A549 (cell line): ENCODE measurements around the gene HBS1L. TPM values are rescaled to one million over a fixed set of nuclear protein-coding genes. Genes with fewer than 3 reads are reported as not detected.
A peak's percentile ranks its signal among the peaks of the same experiment; 100 is the strongest.

Experiments used
- ATAC-seq, 2 experiments: fragments of 200-7000 bp in 1 of 2; fragments of >200 bp in 1 of 2; cut with Nextera tagmentation in 1 of 2; cut with Tn5 transposase in 1 of 2; 3 replicates each; pipeline versions ENCODE4 v1.8.0 to v1.9.1; 2018 to 2020; ENCODE audit warnings: mild to moderate bottlenecking in 1 of 2, moderate library complexity in 1 of 2
- CTCF ChIA-PET: fragments of 300-600 bp; sonication (Branson Sonifier 250); formaldehyde crosslinking; extraction: SDS; loops from one replicate; lab custom pipeline; 2021; ENCODE audit warnings: antibody characterized with exemption, inconsistent platforms; lab: Yijun Ruan, JAX
- POLR2A ChIA-PET: fragments of 350-600 bp; formaldehyde crosslinking; extraction: SDS; loops from one replicate; lab custom pipeline; 2021; ENCODE audit warnings: antibody characterized with exemption, inconsistent platforms; lab: Yijun Ruan, JAX
- DNase-seq, 2 experiments: peaks; one replicate each; pipeline versions ENCODE4 v3.0.0 to v3.0.0-alpha.2; 2011 to 2016; ENCODE audit warnings: low read depth in 1 of 2, low spot score in 1 of 2
- FAIRE-seq: peaks from 2 replicates; lab custom pipeline; 2011; peaks lifted over from hg19 to GRCh38; lab: Jason Lieb, UNC
- H3K27ac ChIP-seq, 2 experiments: fragments of >200 bp; sonication (Bioruptor Twin); formaldehyde crosslinking; 3 replicates each; pipeline ENCODE4 v1.5.1; 2016 to 2017
- H3K4me1 ChIP-seq: fragments of >200 bp; sonication (Bioruptor Twin); formaldehyde crosslinking; 3 replicates; pipeline ENCODE4 v1.6.1; 2016
- H3K4me2 ChIP-seq: fragments of >200 bp; sonication (Bioruptor Twin); formaldehyde crosslinking; 3 replicates; pipeline ENCODE4 v1.6.1; 2016
- H3K4me3 ChIP-seq: fragments of >200 bp; sonication (Bioruptor Twin); formaldehyde crosslinking; 3 replicates; pipeline ENCODE4 v1.5.1; 2016
- H3K9me3 ChIP-seq: fragments of >200 bp; sonication (Bioruptor Twin); formaldehyde crosslinking; 3 replicates; pipeline ENCODE4 v1.6.1; 2016
- CBX8 ChIP-seq: fragments of 200-600 bp; sonication (generic); IDR thresholded peaks from 2 replicates; pipeline ENCODE4 v1.6.1; 2016
- CHD2 ChIP-seq: fragments of 150-350 bp; IDR thresholded peaks from 2 replicates; pipeline ENCODE4 v1.6.1; 2014; ENCODE audit warnings: low read length; ENCODE audit not compliant: partially characterized antibody
- CHD4 ChIP-seq: fragments of 200-600 bp; sonication (generic); IDR thresholded peaks from 2 replicates; pipeline ENCODE4 v1.6.1; 2016; ENCODE audit warnings: antibody characterized with exemption, mild to moderate bottlenecking, borderline replicate concordance
- EP300 ChIP-seq, 2 experiments: fragments of >200 bp; sonication (Bioruptor Twin); formaldehyde crosslinking; IDR thresholded peaks; 2 replicates in 1 of 2; 3 replicates in 1 of 2; pipeline ENCODE4 v1.6.1; 2016 to 2017
- FOSL2 ChIP-seq, 2 experiments: fragments of 450-650 bp in 1 of 2; fragments of >200 bp in 1 of 2; sonication (Bioruptor Twin) in 1 of 2; formaldehyde crosslinking; IDR thresholded peaks; 2 replicates each; pipeline versions ENCODE4 v1.5.0 to v1.6.1; 2016 to 2020; ENCODE audit warnings: mild to moderate bottlenecking in 1 of 2, moderate library complexity in 1 of 2
- FOXS1 ChIP-seq: fragments of 250-450 bp; sonication (Bioruptor Pico); IDR thresholded peaks from 2 replicates; pipeline ENCODE4 v1.5.0; 2020; ENCODE audit warnings: mild to moderate bottlenecking, moderate library complexity
- GATA3 ChIP-seq: IDR thresholded peaks from 2 replicates; pipeline ENCODE4 v1.6.1; 2012; ENCODE audit warnings: borderline replicate concordance
- HEYL ChIP-seq: fragments of 250-450 bp; sonication (Bioruptor Pico); IDR thresholded peaks from 2 replicates; pipeline ENCODE4 v1.8.0; 2021; ENCODE audit warnings: mild to moderate bottlenecking, moderate library complexity
- HOXB13 ChIP-seq: fragments of 250-450 bp; sonication (Bioruptor Pico); IDR thresholded peaks from 2 replicates; pipeline ENCODE4 v1.5.0; 2020; ENCODE audit warnings: low read depth, mild to moderate bottlenecking, moderate library complexity
- JUNB ChIP-seq: fragments of >200 bp; sonication (Bioruptor Twin); formaldehyde crosslinking; IDR thresholded peaks from 2 replicates; pipeline ENCODE4 v1.6.1; 2016
- KDM1A ChIP-seq: fragments of 200-600 bp; sonication (generic); IDR thresholded peaks from 2 replicates; pipeline ENCODE4 v1.6.1; 2016; ENCODE audit warnings: low read depth, mild to moderate bottlenecking
- MAFK ChIP-seq: fragments of 450-650 bp; IDR thresholded peaks from 2 replicates; pipeline ENCODE4 v1.6.1; 2014; ENCODE audit not compliant: partially characterized antibody
- MAZ ChIP-seq: fragments of 150-350 bp; IDR thresholded peaks from 2 replicates; pipeline ENCODE4 v1.6.1; 2014; ENCODE audit warnings: antibody characterized with exemption, low read depth, low read length, borderline replicate concordance
- POLR2A ChIP-seq: IDR thresholded peaks from 2 replicates; pipeline ENCODE4 v1.6.1; 2012; ENCODE audit warnings: mild to moderate bottlenecking, low read length
- RAD21 ChIP-seq, 2 experiments: fragments of >200 bp in 1 of 2; sonication (Bioruptor Twin) in 1 of 2; formaldehyde crosslinking in 1 of 2; IDR thresholded peaks in 1 of 2; conservative IDR thresholded peaks in 1 of 2; 2 replicates in 1 of 2; 3 replicates in 1 of 2; pipeline ENCODE4 v1.6.1; 2012 to 2018; ENCODE audit warnings: inconsistent platforms in 1 of 2
- RFX5 ChIP-seq: fragments of 450-650 bp; IDR thresholded peaks from 2 replicates; pipeline ENCODE4 v1.7.1; 2014; ENCODE audit warnings: antibody characterized with exemption, mild to moderate bottlenecking, moderate library complexity
- SMC3 ChIP-seq: fragments of >200 bp; sonication (Bioruptor Twin); formaldehyde crosslinking; IDR thresholded peaks from 3 replicates; pipeline ENCODE4 v1.6.1; 2018; ENCODE audit warnings: inconsistent platforms
- SREBF2 ChIP-seq: fragments of 450-650 bp; IDR thresholded peaks from 2 replicates; pipeline ENCODE4 v1.6.1; 2014; ENCODE audit warnings: mild to moderate bottlenecking, moderate library complexity
- WGBS: methylation state at CpG from one replicate; pipeline ENCODE4 v1.1.6; 2017; ENCODE audit errors: missing lambda C conversion rate; 5-methylcytosine and 5-hydroxymethylcytosine counted together
- polyA plus RNA-seq, 4 experiments: library from polyadenylated mRNA; depleted of rRNA in 3 of 4; stranded (reverse); fragments of >200 nt; fragmentation: RNase III in 1 of 4; extraction: RNeasy Plus Mini Kit Qiagen cat#74134 plus additional on column Dnase treatment in 1 of 4; gene quantifications; 2 replicates in 3 of 4; 3 replicates in 1 of 4; pipeline ENCODE4 v1.2.3, GENCODE V29; 2011 to 2017
- TF ChIP-seq, protein P1 (sequence below): fragments of 450-650 bp; IDR thresholded peaks from 2 replicates; pipeline ENCODE4 v1.6.1; 2014; ENCODE audit warnings: antibody characterized with exemption
- TF ChIP-seq, protein P2 (sequence below): fragments of 150-350 bp; IDR thresholded peaks from 2 replicates; pipeline ENCODE4 v1.6.1; 2014; ENCODE audit warnings: low read depth, mild to moderate bottlenecking, low read length
- TF ChIP-seq, protein P3 (sequence below): fragments of >200 bp; sonication (Bioruptor Twin); formaldehyde crosslinking; IDR thresholded peaks from 3 replicates; pipeline ENCODE4 v1.6.1; 2016

HBS1L gene
- polyA plus RNA-seq, 2 of the 4 experiments (the other 2 are of a cell fraction), result 41.5 to 61.7 TPM

DNA sequence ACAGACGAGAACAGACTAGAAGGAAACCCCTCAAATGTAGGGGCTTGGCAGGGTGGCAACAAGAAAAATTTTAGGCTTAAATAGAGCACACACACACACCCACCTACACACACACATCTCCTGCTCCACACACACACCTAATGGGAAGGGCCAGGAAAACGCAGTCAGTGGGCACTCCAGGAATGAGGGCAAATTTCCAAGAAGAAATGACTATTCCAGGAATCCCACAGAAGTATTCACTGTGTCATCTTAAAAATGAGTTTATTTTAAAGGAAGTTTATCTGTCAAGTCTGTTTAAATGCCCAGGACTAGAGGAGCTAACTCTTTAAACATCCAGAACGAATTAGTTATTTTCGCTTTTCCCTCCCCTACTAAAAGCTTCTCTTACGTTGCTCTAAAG lies 117.7 kb downstream of the HBS1L start:
- Histone ChIP-seq H3K9me3 (no peaks in the 10 kb centered on the region), H3K27ac (peak overlapping the region in 1 of 2 experiments; percentile 74; a peak in 3 of 6 replicates), H3K4me2 (peak overlapping the region; percentile 54), H3K4me3 (no peak overlapping the region), H3K4me1 (peaks cover 43% of the 10 kb centered on the region)
- TF ChIP-seq GATA3 (peak; percentile 27; the same call in 1 of the 2 replicates), MAFK (no peak)
- WGBS, result 44% methylated on average over 5 of the region's 5 CpGs
- POLR2A ChIA-PET, result no interaction called here
- FAIRE-seq (no peak), ATAC-seq (peak in 1 of 2 experiments; percentile 63; a peak in 3 of 6 replicates), DNase-seq (peak in 1 of 2 experiments; percentile 13)
- CTCF ChIA-PET, result interaction anchor here (2.5 kb wide), 1 partner anchor 780 kb away, joined by 10 read pairs; no protein-coding TSS in a partner anchor

DNA sequence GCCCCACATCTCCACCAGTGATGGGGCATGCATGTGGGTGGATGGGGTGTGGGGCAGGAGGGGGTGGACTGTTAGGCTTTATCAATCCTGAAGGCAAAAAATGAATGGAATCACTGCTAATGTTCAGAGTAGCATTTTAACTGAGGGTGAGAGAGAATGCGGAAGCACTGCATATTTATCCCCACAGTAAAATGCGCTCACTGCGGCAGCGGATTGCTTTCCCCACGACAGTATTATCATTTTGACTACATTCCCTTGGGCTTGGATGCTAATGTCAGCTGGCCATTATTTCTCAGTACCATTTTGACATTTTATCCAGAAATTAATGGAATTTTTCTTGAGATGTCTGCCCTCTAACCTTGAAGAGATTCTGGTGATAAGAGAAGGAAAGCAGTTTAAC lies 118.1 kb downstream of the HBS1L start:
- TF ChIP-seq SMC3 (no peak), CHD2 (no peak), SREBF2 (no peak), CBX8 (no peak), KDM1A (no peak), RAD21 (conservative IDR thresholded peaks at IDR 0.05 in 1 of 2, IDR thresholded peaks at IDR 0.05 in 1 of 2) (no peak), POLR2A (no peak), EP300 (IDR thresholded peaks at IDR 0.05) (no peak), CHD4 (no peak), HEYL (no peak), GATA3 (no peak), JUNB (no peak), FOXS1 (CRISPR knock-in tag) (no peak), FOSL2 (IDR thresholded peaks at IDR 0.05) (no peak), FOSL2 (CRISPR knock-in tag; IDR thresholded peaks at IDR 0.05) (no peak), HOXB13 (CRISPR knock-in tag) (no peak), RFX5 (no peak), MAZ (no peak)
- TF ChIP-seq, protein P1, sequence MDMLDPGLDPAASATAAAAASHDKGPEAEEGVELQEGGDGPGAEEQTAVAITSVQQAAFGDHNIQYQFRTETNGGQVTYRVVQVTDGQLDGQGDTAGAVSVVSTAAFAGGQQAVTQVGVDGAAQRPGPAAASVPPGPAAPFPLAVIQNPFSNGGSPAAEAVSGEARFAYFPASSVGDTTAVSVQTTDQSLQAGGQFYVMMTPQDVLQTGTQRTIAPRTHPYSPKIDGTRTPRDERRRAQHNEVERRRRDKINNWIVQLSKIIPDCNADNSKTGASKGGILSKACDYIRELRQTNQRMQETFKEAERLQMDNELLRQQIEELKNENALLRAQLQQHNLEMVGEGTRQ, result no peak
- TF ChIP-seq, protein P2, sequence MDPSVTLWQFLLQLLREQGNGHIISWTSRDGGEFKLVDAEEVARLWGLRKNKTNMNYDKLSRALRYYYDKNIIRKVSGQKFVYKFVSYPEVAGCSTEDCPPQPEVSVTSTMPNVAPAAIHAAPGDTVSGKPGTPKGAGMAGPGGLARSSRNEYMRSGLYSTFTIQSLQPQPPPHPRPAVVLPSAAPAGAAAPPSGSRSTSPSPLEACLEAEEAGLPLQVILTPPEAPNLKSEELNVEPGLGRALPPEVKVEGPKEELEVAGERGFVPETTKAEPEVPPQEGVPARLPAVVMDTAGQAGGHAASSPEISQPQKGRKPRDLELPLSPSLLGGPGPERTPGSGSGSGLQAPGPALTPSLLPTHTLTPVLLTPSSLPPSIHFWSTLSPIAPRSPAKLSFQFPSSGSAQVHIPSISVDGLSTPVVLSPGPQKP, result no peak
- TF ChIP-seq, protein P3, sequence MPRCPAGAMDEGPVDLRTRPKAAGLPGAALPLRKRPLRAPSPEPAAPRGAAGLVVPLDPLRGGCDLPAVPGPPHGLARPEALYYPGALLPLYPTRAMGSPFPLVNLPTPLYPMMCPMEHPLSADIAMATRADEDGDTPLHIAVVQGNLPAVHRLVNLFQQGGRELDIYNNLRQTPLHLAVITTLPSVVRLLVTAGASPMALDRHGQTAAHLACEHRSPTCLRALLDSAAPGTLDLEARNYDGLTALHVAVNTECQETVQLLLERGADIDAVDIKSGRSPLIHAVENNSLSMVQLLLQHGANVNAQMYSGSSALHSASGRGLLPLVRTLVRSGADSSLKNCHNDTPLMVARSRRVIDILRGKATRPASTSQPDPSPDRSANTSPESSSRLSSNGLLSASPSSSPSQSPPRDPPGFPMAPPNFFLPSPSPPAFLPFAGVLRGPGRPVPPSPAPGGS, result no peak
- peak overlapping the region; percentile 54; the same call in 2 of the 3 replicates for H3K4me2 ChIP-seq

More for the DNA sequence above, 118.1 kb downstream of the HBS1L start:
- POLR2A ChIA-PET, result no interaction called here
- DNase-seq, result no peak
- Histone ChIP-seq H3K27ac (peak overlapping the region in 1 of 2 experiments; percentile 74; a peak in 2 of 6 replicates), H3K4me1 (peaks cover 43% of the 10 kb centered on the region), H3K4me3 (no peak overlapping the region), H3K9me3 (no peaks in the 10 kb centered on the region)
- ATAC-seq, result no peak
- no peak for FAIRE-seq
- 88% methylated on average over 5 of the region's 5 CpGs for WGBS
- CTCF ChIA-PET, result interaction anchor here (0.7 to 2.5 kb wide), 2 partner anchors 27 to 780 kb away, joined by 3 to 10 read pairs; no protein-coding TSS in a partner anchor
